Rectal smooth muscle tissue (tissue), 1 donor: ENCODE data around the gene HDHD3.

Source experiments
- H3K27ac ChIP-seq: one replicate; pipeline ENCODE4 v1.7.0; 2013; ENCODE audit warnings: low read depth, low read length, inconsistent platforms
- H3K27me3 ChIP-seq: one replicate; pipeline ENCODE4 v1.7.0; 2013; ENCODE audit warnings: low read length; ENCODE audit not compliant: control insufficient read depth, insufficient read depth
- H3K36me3 ChIP-seq: one replicate; pipeline ENCODE4 v1.7.0; 2013; ENCODE audit warnings: low read length; ENCODE audit not compliant: control insufficient read depth, insufficient read depth
- H3K4me1 ChIP-seq: one replicate; pipeline ENCODE4 v1.7.0; 2013; ENCODE audit warnings: low read length; ENCODE audit not compliant: control insufficient read depth, insufficient read depth
- H3K4me3 ChIP-seq: one replicate; pipeline ENCODE4 v1.7.0; 2013; ENCODE audit warnings: low read length
- H3K9ac ChIP-seq: one replicate; pipeline ENCODE4 v1.7.0; 2013; ENCODE audit warnings: low read length

The HDHD3 gene

GRCh38 chr9:113401027-113401792, 24.4 kb upstream of the HDHD3 start, which contains the start of gene ALAD:
Gene ALAD, minus strand, starts transcription at chr9:113401284. Its CDS starts 7,725 bp downstream, at chr9:113393559.
- Histone ChIP-seq H3K4me3 (peak within 1 kb of the TSS; percentile 92), H3K27ac (peak within 1 kb of the TSS; percentile 78), H3K27me3 (no peaks in the 10 kb centered on the region), H3K9ac (no peak within 1 kb of the TSS), H3K4me1 (peaks cover 5% of the 10 kb centered on the region), H3K36me3 (no peaks in the 10 kb centered on the region)

GRCh38 chr9:113399646-113400200, 22.9 kb upstream of the HDHD3 start:
- H3K36me3 ChIP-seq = no peaks in the 10 kb centered on the region
- no peak overlapping the region for H3K9ac ChIP-seq
- peak overlapping the region; percentile 92 for H3K4me3 ChIP-seq
- H3K4me1 ChIP-seq = peaks cover 5% of the 10 kb centered on the region
- H3K27ac ChIP-seq = no peak overlapping the region
- H3K27me3 ChIP-seq = no peaks in the 10 kb centered on the region

GRCh38 chr9:113398796-113399195, 22.0 kb upstream of the HDHD3 start:
- no peak overlapping the region for H3K9ac ChIP-seq
- H3K36me3 ChIP-seq = no peaks in the 10 kb centered on the region
- H3K4me3 ChIP-seq = no peak overlapping the region
- H3K27ac ChIP-seq = no peak overlapping the region
- no peaks in the 10 kb centered on the region for H3K27me3 ChIP-seq
- H3K4me1 ChIP-seq = peaks cover 5% of the 10 kb centered on the region

GRCh38 chr9:113397203-113397631, 20.4 kb upstream of the HDHD3 start:
- Histone ChIP-seq H3K27me3 (no peaks in the 10 kb centered on the region), H3K9ac (no peak overlapping the region), H3K4me3 (no peak overlapping the region), H3K36me3 (peaks cover 5% of the 10 kb centered on the region), H3K27ac (no peak overlapping the region), H3K4me1 (peaks cover 5% of the 10 kb centered on the region)

GRCh38 chr9:113395000-113395861, 18.4 kb upstream of the HDHD3 start:
- Histone ChIP-seq H3K27me3 (no peaks in the 10 kb centered on the region), H3K27ac (no peak overlapping the region), H3K4me3 (no peak overlapping the region), H3K36me3 (peaks cover 23% of the 10 kb centered on the region), H3K9ac (no peak overlapping the region), H3K4me1 (peaks cover 3% of the 10 kb centered on the region)

- Histone ChIP-seq H3K4me1 (no peaks in the 10 kb centered on the region), H3K9ac (no peak overlapping the region), H3K4me3 (no peak overlapping the region), H3K27ac (no peak overlapping the region), H3K36me3 (peaks cover 36% of the 10 kb centered on the region), H3K27me3 (no peaks in the 10 kb centered on the region)
Observed at GRCh38 chr9:113393281-113393680, 16.5 kb upstream of the HDHD3 start.

GRCh38 chr9:113391917-113392316, 15.1 kb upstream of the HDHD3 start:
- Histone ChIP-seq H3K36me3 (peaks cover 39% of the 10 kb centered on the region), H3K27ac (no peak overlapping the region), H3K4me1 (no peaks in the 10 kb centered on the region), H3K27me3 (no peaks in the 10 kb centered on the region), H3K9ac (no peak overlapping the region), H3K4me3 (no peak overlapping the region)

GRCh38 chr9:113390192-113390960, 13.6 kb upstream of the HDHD3 start:
- peaks cover 45% of the 10 kb centered on the region for H3K36me3 ChIP-seq
- H3K27me3 ChIP-seq = no peaks in the 10 kb centered on the region
- no peak overlapping the region for H3K9ac ChIP-seq
- H3K4me1 ChIP-seq = no peaks in the 10 kb centered on the region
- no peak overlapping the region for H3K4me3 ChIP-seq
- H3K27ac ChIP-seq = no peak overlapping the region

GRCh38 chr9:113389451-113389850, 12.7 kb upstream of the HDHD3 start:
- Histone ChIP-seq H3K9ac (no peak overlapping the region), H3K36me3 (peaks cover 45% of the 10 kb centered on the region), H3K27ac (no peak overlapping the region), H3K27me3 (no peaks in the 10 kb centered on the region), H3K4me1 (no peaks in the 10 kb centered on the region), H3K4me3 (no peak overlapping the region)

- Histone ChIP-seq H3K27me3 (no peaks in the 10 kb centered on the region), H3K4me1 (no peaks in the 10 kb centered on the region), H3K27ac (no peak overlapping the region), H3K9ac (no peak overlapping the region), H3K4me3 (no peak overlapping the region), H3K36me3 (peaks cover 45% of the 10 kb centered on the region)
Observed at GRCh38 chr9:113388833-113389232, 12.0 kb upstream of the HDHD3 start.

- Histone ChIP-seq H3K4me1 (no peaks in the 10 kb centered on the region), H3K9ac (no peak overlapping the region), H3K27ac (no peak overlapping the region), H3K4me3 (peak overlapping the region; percentile 30), H3K36me3 (peaks cover 42% of the 10 kb centered on the region), H3K27me3 (no peaks in the 10 kb centered on the region)
Observed at GRCh38 chr9:113387560-113388230, 10.9 kb upstream of the HDHD3 start.
